ENCODE data around the gene KHDC1L. TPM values are rescaled to one million over a fixed set of nuclear protein-coding genes. Genes with fewer than 3 reads are reported as not detected.
"Not testable (repeated sequence)": the region's sequence is repeated elsewhere in the genome, so short reads cannot be mapped to it uniquely, and the experiment has no call there.

KHDC1L gene, protein sequence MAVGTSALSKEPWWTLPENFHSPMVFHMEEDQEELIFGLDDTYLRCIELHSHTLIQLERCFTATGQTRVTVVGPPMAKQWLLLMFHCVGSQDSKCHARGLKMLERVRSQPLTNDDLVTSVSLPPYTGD
- not detected in 2 replicates for total RNA-seq
- long read RNA-seq: 0 reads

DNA sequence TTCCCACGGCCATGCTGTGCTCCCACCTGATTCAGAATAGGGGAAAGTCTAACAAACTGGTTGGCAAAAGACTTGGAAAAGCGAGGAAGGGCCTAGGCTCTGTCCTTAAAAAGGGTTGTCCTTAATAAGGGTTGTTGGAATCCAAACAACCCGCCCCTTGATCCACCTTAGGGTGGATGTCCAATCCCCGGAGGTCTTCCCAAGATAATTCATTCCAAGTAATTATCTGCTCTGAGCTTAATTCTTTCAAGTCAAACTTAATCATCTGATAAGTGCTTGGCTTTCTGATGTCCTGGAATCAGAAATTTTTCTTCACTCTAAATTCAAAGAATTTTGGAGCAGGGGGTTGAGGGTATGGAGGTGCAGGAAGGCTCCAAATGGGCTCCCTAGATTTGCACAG, at the start of gene KHDC1L:
Gene KHDC1L, minus strand, starts transcription at position 101 of the 400 bp plus-strand sequence. Its CDS starts 88 bp downstream, at position 13.
- no peak for DNase-seq (ENCODE audit: extremely low spot score, unreplicated experiment)
- TF ChIP-seq, protein P1, sequence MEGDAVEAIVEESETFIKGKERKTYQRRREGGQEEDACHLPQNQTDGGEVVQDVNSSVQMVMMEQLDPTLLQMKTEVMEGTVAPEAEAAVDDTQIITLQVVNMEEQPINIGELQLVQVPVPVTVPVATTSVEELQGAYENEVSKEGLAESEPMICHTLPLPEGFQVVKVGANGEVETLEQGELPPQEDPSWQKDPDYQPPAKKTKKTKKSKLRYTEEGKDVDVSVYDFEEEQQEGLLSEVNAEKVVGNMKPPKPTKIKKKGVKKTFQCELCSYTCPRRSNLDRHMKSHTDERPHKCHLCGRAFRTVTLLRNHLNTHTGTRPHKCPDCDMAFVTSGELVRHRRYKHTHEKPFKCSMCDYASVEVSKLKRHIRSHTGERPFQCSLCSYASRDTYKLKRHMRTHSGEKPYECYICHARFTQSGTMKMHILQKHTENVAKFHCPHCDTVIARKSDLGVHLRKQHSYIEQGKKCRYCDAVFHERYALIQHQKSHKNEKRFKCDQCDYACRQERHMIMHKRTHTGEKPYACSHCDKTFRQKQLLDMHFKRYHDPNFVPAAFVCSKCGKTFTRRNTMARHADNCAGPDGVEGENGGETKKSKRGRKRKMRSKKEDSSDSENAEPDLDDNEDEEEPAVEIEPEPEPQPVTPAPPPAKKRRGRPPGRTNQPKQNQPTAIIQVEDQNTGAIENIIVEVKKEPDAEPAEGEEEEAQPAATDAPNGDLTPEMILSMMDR (IDR thresholded peaks at IDR 0.05): no peak
- Mint-ChIP-seq H3K4me3 (ENCODE audit: unreplicated experiment) (no peak within 1 kb of the TSS), H3K36me3 (ENCODE audit: unreplicated experiment) (no peaks in the 10 kb centered on the region), H3K27me3 (ENCODE audit: unreplicated experiment) (no peaks in the 10 kb centered on the region), H3K9me3 (ENCODE audit: unreplicated experiment) (no peaks in the 10 kb centered on the region), H3K4me1 (ENCODE audit: unreplicated experiment) (no peaks in the 10 kb centered on the region), H3K27ac (ENCODE audit: unreplicated experiment) (no peak within 1 kb of the TSS)

DNA sequence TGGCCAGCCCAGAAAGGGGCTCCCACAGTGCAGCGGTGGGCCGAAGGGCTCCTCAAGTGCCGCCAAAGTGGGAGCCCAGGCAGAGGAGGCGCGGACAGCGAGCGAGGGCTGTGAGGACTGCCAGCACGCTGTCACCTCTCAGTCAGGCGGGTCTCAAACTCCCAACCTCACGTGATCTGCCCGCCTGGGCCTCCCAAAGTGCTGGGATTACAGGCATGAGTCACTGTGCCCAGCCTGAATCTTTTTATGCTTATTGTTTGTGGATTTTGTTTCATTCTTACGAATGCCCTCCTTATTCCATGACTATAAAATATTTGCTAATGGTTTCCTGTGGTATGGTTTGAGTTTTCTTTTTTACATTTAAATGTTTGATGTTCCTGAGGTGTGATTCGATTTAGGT, 44.0 kb upstream of the KHDC1L start:
- DNase-seq (ENCODE audit: extremely low spot score, unreplicated experiment); H3K4me3 Mint-ChIP-seq (ENCODE audit: unreplicated experiment); H3K36me3 Mint-ChIP-seq (ENCODE audit: unreplicated experiment); H3K27me3 Mint-ChIP-seq (ENCODE audit: unreplicated experiment); H3K27ac Mint-ChIP-seq (ENCODE audit: unreplicated experiment); H3K9me3 Mint-ChIP-seq (ENCODE audit: unreplicated experiment); H3K4me1 Mint-ChIP-seq (ENCODE audit: unreplicated experiment): not testable (repeated sequence)

DNA sequence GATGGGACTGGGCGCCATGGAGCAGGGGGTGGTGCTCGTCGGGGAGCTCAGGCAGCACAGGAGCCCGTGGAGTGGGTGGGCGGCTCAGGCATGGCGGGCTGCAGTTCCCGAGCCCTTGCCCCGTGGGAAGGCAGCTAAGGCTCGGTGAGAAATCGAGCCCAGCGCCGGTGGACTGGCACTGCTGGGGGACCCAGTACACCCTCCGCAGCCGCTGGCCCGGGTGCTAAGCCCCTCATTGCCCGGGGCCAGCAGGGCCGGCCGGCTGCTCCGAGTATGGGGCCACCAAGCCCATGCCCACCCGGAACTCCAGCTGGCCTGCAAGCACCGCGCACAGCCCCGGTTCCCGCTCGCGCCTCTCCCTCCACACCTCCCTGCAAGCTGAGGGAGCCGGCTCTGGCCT, 43.6 kb upstream of the KHDC1L start:
- not testable (repeated sequence) for DNase-seq (ENCODE audit: extremely low spot score, unreplicated experiment); H3K27me3 Mint-ChIP-seq (ENCODE audit: unreplicated experiment); H3K36me3 Mint-ChIP-seq (ENCODE audit: unreplicated experiment); H3K9me3 Mint-ChIP-seq (ENCODE audit: unreplicated experiment); H3K27ac Mint-ChIP-seq (ENCODE audit: unreplicated experiment); H3K4me3 Mint-ChIP-seq (ENCODE audit: unreplicated experiment); H3K4me1 Mint-ChIP-seq (ENCODE audit: unreplicated experiment)

DNA sequence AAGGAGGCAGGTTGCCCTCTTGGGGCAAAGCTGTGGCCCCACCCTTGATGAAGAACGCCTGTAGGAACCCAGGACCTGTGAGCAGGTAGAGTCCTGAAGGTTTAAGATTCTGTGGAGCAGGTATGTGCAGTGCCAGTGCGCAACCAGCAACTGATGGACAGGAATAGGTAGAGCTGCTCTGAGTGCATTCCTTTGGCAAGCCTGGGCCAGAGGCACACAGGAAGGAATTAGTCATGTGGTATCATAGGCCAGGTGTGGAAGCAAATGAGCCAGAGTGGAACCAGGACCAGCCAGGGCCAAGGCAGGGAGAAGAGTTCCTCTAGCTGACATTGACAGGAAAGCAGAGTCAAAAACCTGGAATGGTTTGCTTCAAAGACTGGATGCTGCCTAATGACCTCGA, 39.1 kb upstream of the KHDC1L start:
- no peak for DNase-seq (ENCODE audit: extremely low spot score, unreplicated experiment)
- Mint-ChIP-seq H3K4me1 (ENCODE audit: unreplicated experiment) (peaks cover 10% of the 10 kb centered on the region), H3K36me3 (ENCODE audit: unreplicated experiment) (no peaks in the 10 kb centered on the region), H3K4me3 (ENCODE audit: unreplicated experiment) (no peak overlapping the region), H3K27ac (ENCODE audit: unreplicated experiment) (no peak overlapping the region), H3K9me3 (ENCODE audit: unreplicated experiment) (no peaks in the 10 kb centered on the region), H3K27me3 (ENCODE audit: unreplicated experiment) (no peaks in the 10 kb centered on the region)
- TF ChIP-seq, protein P1 (IDR thresholded peaks at IDR 0.05): no peak

DNA sequence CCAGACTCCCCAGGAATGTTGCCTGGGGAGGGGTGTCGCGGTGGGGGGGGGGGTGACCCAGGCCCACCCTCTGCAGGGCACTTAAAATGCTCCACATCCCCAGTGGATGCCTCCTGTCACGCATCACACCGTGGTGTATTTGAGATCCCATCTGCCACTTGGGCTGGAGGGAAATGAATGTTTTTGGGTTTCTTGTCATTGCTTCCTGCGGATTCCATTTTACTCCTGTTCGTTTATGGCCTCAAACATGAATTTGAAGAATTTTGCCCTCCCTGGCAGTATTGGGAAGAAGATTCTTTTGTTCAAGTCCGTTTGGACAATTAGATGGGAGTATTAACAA, 38.2 kb upstream of the KHDC1L start:
- Mint-ChIP-seq H3K9me3 (ENCODE audit: unreplicated experiment) (no peaks in the 10 kb centered on the region), H3K27ac (ENCODE audit: unreplicated experiment) (no peak overlapping the region), H3K4me1 (ENCODE audit: unreplicated experiment) (peaks cover 10% of the 10 kb centered on the region), H3K36me3 (ENCODE audit: unreplicated experiment) (no peaks in the 10 kb centered on the region), H3K4me3 (ENCODE audit: unreplicated experiment) (peak overlapping the region; percentile 86), H3K27me3 (ENCODE audit: unreplicated experiment) (no peaks in the 10 kb centered on the region)
- TF ChIP-seq, protein P1 (IDR thresholded peaks at IDR 0.05): no peak
- DNase-seq (ENCODE audit: extremely low spot score, unreplicated experiment): no peak

DNA sequence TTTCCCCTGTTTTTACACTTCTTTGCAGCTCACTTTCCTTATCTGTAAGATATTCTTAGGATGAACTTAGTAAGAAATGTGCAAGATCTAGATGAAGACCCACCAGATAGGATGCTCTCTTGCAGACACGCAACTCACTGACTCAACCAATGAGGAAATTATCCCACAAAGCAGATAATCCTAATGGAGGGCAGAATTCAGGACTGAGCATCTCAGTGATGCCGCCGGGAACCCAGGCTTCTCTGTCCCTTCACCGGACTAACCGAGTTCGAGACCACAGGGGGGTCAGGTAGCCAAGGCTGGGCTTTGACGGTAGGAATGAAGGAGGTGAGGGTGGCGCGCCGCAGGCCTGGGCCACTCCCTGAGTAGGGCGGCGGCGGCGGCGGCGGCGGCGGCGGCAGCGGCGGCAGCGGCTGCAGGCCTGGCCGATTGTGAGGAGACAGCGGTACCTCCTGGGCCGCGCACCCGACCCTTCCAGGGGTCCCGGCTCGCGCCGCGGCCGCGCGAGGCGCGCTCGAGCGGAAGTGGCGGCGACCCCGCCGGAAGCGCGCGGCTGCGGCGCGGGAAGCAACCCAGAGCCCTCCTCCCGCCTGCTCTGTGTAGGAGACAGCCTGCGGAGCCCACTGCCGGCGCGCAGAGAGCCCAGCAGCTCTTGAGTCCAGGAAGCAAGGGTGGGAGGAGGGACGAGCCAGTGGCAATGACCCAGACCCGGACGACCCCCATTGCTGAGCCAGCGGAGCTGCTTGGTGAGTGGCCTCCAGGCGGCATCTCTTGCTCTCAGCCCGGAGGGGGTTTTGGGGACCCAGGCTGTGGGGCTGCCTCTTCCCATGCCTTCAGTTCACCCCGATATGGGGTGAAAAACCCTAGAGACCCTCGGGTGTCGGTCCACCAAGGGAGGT, 37.6 kb upstream of the KHDC1L start, which contains the start of gene KHDC1:
Gene KHDC1, minus strand, starts transcription at position 526 of the 899 bp plus-strand sequence. CDS start 20,679 bp downstream, outside the sequence.
- Mint-ChIP-seq H3K9me3 (ENCODE audit: unreplicated experiment) (no peaks in the 10 kb centered on the region), H3K27ac (ENCODE audit: unreplicated experiment) (peak within 1 kb of the TSS; percentile 69), H3K4me3 (ENCODE audit: unreplicated experiment) (peak within 1 kb of the TSS; percentile 86), H3K27me3 (ENCODE audit: unreplicated experiment) (no peaks in the 10 kb centered on the region), H3K4me1 (ENCODE audit: unreplicated experiment) (peaks cover 10% of the 10 kb centered on the region), H3K36me3 (ENCODE audit: unreplicated experiment) (no peaks in the 10 kb centered on the region)
- no peak for DNase-seq (ENCODE audit: extremely low spot score, unreplicated experiment)
- TF ChIP-seq, protein P1 (IDR thresholded peaks at IDR 0.05): no peak

All from osteocyte (in vitro differentiated cells).